HepG2 (cell line): ENCODE data around the gene FAM181A. TPM values are rescaled to one million over a fixed set of nuclear protein-coding genes. Genes with fewer than 3 reads are reported as not detected.
A peak's percentile ranks its signal among the peaks of the same experiment; 100 is the strongest.

ENCODE experiments used
- ATF6 ChIP-seq: sonication (generic); formaldehyde crosslinking; conservative IDR thresholded peaks from 2 replicates; pipeline ENCODE4 v1.4.0; 2020; ENCODE audit warnings: missing genetic modification reagents
- ATF7-NPFF ChIP-seq: sonication (generic); formaldehyde crosslinking; IDR thresholded peaks from 2 replicates; pipeline ENCODE4 v1.8.1; 2023; ENCODE audit warnings: mild to moderate bottlenecking, low read depth, missing genetic modification reagents, moderate library complexity
- FOXO4 ChIP-seq: sonication (generic); formaldehyde crosslinking; conservative IDR thresholded peaks from 2 replicates; pipeline ENCODE4 v1.8.1; 2023; ENCODE audit warnings: missing genetic modification reagents
- HOMEZ ChIP-seq: IDR thresholded peaks from 2 replicates; pipeline ENCODE4 v1.6.1; 2016; ENCODE audit warnings: low read depth
- ZBTB37 ChIP-seq: sonication (generic); formaldehyde crosslinking; IDR thresholded peaks from 2 replicates; pipeline ENCODE4 v1.4.0; 2020; ENCODE audit warnings: mild to moderate bottlenecking, missing genetic modification reagents
- ZBTB7A ChIP-seq: sonication (generic); formaldehyde crosslinking; IDR thresholded peaks from 2 replicates; pipeline ENCODE4 v1.8.0; 2022; ENCODE audit warnings: mild to moderate bottlenecking, missing genetic modification reagents
- ZNF609 ChIP-seq: sonication (generic); formaldehyde crosslinking; IDR thresholded peaks from 2 replicates; pipeline ENCODE4 v1.4.0; 2020; ENCODE audit warnings: mild to moderate bottlenecking, missing genetic modification reagents, borderline replicate concordance
- ZNF629 ChIP-seq: sonication (generic); formaldehyde crosslinking; conservative IDR thresholded peaks from 2 replicates; pipeline ENCODE4 v1.5.0; 2020; ENCODE audit warnings: missing genetic modification reagents
- ZNF841 ChIP-seq: sonication (generic); formaldehyde crosslinking; IDR thresholded peaks from 2 replicates; pipeline ENCODE4 v1.8.1; 2023; ENCODE audit warnings: missing genetic modification reagents, borderline replicate concordance
- polyA plus RNA-seq, 8 experiments: library from polyadenylated mRNA; depleted of rRNA in 3 of 8; stranded (reverse) in 7 of 8; unstranded in 1 of 8; fragments of >200 nt; fragmentation: Illumina TruSeq in 4 of 8; extraction: Trizol in 4 of 8; gene quantifications; 2 replicates each; pipeline versions ENCODE4 v1.2.1 to v1.2.3, GENCODE V29; 2011 to 2016; ENCODE audit warnings: low read depth in 4 of 8, missing spikeins in 1 of 8, mixed read lengths in 1 of 8; ENCODE audit not compliant: insufficient read depth in 1 of 8
- total RNA-seq, 5 experiments: library from RNA; depleted of rRNA; stranded (reverse); fragments of >200 nt; fragmentation: Illumina TruSeq; extraction: Trizol; gene quantifications; 2 replicates each; pipeline ENCODE4 v1.2.3, GENCODE V29; 2016; ENCODE audit warnings: low read depth in 1 of 5

The FAM181A gene
- total and polyA plus RNA-seq, 2 of the 13 experiments (the other 11 are each of a cell fraction or from before 2014, with no cell fraction given): 1.1 to 1.5 TPM

- TF ChIP-seq ZNF609 (CRISPR knock-in tag) (peak; percentile 77), ZNF841 (no peak), FOXO4 (CRISPR knock-in tag) (no peak), ZBTB7A (no peak), ATF7-NPFF (CRISPR knock-in tag) (peak; percentile 67; the same call in 1 of the 2 replicates), ZNF629 (CRISPR knock-in tag) (0 out of 2 replicates have a peak, but pooled peaks have one; percentile 5), HOMEZ (CRISPR knock-in tag) (no peak), ZBTB37 (CRISPR knock-in tag) (no peak), ATF6 (CRISPR knock-in tag) (no peak)
Observed at GRCh38 chr14:93902619-93903307, 24.4 kb upstream of the FAM181A start (continued).
